HK-2 (cell line): ENCODE data around the gene CDH4.

Experiments
- DNase-seq: peaks from one replicate; pipeline ENCODE4 v3.0.0-alpha.2; 2018; ENCODE audit not compliant: unreplicated experiment

Gene CDH4

GRCh38 chr20:61355585-61355984, 103.5 kb downstream of the CDH4 start:
- DNase-seq, result no peak

DNA sequence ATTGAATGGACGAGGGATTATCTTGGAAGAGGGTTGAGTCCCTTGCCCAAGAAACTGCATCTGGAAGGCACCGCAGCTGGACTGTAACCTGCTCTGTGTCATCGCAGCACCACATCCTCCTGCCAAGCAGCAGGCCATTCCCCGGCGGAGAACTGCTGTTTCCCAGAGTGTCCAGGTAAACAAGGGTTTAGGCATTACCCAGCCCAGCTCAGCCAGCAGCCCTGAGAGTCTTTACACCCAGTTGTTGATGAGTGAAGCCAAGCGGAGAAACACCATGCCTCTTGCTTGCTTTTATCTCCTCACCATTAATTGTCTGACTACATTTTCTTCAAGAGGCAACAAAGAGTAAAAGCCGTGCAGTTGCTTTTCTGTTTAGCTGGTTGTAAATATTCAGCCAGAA, 104.1 kb downstream of the CDH4 start:
- DNase-seq, result no peak

- DNase-seq, result no peak
Measured at GRCh38 chr20:61357119-61357518, 105.1 kb downstream of the CDH4 start.

GRCh38 chr20:61359254-61359653, 107.2 kb downstream of the CDH4 start:
- DNase-seq, result no peak

GRCh38 chr20:61360296-61360695, 108.2 kb downstream of the CDH4 start:
- no peak for DNase-seq

GRCh38 chr20:61360940-61361339, 108.9 kb downstream of the CDH4 start:
- no peak for DNase-seq

GRCh38 chr20:61361501-61361900, 109.4 kb downstream of the CDH4 start:
- no peak for DNase-seq

DNA sequence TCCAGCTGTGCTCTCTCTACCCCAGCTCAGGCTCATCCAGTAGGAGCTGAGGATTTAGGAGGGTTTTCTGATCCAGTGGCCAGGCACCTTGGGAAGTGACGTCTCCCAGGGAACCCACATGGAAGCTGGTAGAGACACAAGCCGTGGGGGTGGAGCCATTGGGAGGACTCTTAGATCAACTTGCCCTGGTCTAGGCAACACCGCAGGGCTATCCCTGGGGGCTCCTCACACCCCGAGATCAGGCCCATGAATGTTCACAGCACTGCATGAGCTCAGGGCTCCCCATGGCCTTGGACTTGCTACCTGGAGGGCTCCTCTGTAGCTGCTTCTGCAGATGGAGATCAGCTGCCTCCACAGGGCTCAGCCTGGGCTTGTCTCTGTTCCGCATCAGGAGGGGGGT, 112.1 kb downstream of the CDH4 start:
- no peak for DNase-seq

DNA sequence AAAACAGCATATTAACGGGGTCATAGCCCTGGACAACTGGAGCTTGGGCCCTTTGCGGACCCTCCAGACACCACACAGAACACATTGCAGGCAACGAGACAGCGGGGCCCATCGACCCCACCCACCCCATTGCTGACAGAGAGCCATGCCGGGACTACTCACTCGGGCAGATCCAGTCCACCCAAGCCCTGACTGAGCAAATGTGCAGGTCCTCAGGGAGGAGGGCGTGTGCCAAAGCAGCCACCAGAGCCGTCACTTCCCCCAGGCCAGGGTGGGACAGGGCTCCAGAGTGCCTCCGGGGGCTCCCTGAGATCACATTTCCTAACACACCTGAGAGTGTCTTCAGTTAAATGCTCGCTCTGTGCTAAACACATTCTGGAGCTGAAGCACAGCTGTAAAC, 114.9 kb downstream of the CDH4 start:
- no peak for DNase-seq

- DNase-seq, result no peak
Measured at GRCh38 chr20:61369731-61370520, 117.9 kb downstream of the CDH4 start.

DNA sequence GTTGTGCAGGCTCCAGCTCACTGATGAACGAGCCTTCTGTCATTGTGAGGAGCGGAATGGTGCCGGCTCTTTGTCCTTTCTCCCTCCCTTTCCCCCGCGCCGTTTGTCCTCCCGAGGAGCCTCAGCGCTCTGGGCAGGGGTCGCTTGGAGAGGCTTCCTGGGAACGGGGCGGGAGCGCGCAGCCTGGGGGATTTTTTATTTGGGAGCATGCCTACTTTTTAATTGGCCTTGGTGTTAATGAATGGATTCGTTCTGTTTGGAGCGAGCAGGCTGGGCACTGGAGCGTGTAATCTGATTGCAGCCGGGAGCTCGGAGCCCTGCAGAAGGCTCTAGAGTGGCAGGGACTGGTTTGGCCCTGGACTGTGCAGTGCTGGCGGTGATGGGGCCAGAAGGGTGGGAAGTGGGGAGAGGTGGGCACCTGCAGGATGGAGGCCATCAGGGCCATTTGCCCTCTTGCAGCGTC, 118.8 kb downstream of the CDH4 start:
- no peak for DNase-seq

DNA sequence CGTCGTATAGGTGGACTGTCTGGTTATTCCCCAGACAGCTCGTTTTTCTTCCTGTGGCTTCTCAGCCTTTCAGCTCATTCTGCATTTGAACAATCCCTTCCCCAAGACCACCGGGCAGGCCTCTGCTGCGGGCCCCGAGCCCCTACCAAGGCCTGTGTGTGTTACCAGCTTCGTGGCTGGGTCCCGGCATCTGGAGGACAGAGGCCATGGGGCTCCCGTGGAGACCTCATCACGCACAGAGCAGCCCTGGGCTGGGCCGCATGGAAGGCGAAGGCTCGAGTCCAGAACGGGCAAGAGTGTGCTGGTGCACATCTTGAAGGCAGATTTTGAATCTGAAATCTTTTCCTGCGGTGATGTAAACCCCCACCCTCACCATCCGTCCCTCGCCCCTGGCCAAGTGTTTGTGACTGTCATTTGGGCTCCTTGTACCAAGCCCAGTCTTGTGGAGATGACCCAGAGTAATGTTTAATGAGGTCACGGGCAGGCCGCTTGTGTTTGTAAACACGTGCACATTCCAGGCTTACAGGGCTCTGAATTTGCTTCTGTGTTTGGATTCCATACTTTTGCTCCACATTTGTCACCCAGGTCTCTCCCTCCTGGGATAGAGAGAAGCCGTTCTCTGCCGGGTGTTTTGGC, 119.6 kb downstream of the CDH4 start:
- DNase-seq, result no peak

DNA sequence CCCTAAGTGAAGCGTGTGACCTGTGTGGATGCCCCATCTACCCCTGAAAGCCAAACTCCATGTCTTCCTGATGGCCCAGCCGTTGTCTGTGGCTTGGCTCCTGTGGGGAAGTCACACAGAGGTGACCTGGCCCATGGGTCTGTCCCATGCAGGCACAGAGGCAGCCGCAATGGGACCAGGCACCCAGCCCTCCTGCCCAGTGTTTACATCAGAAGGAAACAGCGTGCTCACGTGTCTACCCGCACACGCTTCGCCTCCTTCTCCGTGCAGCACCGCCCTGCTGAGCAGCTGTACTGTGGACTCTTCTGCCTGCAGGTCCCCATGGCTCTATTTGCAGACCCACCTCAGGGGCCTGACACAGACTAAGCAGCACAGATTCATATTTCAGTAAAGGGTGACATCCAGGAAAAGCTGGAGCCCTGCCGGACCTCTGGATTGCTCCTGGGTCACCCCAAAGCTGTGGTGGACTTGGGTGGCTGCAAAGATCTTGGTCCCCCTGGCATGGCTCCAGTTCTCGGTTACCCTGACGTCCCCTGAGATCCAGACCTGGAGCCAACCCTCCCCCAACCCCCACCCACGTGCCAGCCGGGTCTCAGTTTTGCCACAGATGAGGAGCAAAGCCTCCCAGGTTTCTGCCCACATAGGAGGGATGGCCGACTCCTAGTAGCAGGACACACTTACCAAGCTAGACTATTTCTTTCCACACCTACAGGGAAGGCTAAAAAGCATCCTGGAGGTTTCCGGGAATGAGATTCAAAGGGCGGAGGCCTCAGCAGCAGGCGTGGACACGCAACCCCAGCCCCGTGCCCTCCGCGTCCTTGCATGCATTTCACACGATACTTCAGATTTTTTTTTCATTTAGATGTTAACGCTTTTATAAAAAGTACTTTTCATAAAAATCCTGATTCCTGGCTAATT, 120.3 kb downstream of the CDH4 start:
- no peak for DNase-seq

DNA sequence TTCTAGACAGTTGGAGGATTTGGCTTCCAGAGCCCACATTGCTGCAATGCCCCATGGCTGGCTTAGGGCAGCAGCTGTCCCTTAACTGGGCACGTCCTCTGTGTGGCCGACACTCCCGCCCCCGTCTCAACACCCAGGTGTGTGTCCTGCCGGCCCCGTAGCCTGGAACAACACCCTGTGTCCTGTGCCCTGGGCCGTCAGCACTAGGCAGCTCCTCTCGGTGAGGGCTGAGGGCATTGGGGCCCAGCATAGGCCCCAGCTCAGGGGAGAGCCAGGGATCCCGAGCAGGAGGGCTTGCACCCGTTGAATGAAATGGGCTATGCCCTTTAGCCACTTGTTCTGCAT, 121.0 kb downstream of the CDH4 start:
- DNase-seq, result no peak

DNA sequence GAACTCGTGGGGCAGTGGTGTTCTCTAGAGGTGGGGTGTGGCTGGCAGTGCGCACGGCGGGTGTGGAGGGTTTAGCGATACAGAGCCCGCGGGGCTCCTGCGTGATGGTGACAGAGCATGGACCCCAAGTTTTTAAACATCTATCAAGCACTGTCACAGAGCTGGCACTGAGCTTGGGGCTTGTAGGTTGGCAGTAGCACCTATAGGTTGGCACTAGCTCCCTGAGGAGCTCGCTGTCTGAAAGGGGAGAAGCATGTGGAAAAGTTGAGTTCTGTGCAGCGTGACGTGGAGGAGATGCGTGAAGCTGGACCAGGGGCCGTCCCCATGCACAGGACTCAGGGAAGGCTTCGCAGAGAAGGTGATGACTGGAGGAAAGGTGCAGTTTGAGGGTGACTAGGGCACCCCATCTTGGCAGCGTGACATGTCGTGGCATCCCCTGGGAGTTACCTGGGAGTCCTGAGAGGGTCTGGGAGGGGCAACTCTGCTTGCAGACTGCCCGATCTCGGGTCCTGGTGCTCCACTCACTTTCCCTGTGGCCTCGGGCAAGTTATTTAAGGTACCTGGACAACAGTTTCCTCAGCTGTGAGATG, 122.0 kb downstream of the CDH4 start:
- no peak for DNase-seq

DNA sequence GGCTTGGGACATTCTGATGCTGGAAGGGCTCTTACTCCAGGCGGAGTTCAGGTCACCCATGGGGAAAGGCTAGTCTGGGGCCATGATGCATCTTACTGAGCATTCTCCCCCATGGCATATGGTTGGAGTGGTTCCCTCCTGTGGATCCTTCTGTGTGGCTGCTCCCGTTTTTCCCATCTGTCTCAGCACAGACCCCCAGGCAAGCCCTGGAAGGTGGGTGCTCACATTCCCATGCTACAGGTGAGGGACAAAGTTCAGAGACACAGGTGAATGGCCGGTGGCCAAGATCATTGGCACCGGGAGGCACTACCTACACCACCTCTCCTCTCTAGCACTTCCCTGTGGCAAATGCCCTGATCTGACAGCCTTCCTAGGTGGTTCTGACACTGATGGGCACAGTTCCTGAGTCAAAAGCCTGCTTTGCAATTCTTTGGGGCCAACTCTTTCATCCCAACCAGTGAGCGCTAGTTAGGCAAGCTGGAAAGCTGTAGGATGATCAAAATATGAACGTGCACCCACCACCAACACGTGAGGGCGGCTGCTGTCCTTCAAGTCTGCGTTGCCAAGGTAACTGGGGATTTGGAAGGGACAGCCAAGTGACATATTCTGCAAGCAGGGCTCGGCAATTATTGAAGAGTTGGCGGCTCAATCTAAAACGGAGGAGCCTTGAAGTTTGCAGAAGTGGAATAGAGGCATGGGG, 124.6 kb downstream of the CDH4 start:
- no peak for DNase-seq

GRCh38 chr20:61378694-61379355, 126.8 kb downstream of the CDH4 start:
- no peak for DNase-seq

DNA sequence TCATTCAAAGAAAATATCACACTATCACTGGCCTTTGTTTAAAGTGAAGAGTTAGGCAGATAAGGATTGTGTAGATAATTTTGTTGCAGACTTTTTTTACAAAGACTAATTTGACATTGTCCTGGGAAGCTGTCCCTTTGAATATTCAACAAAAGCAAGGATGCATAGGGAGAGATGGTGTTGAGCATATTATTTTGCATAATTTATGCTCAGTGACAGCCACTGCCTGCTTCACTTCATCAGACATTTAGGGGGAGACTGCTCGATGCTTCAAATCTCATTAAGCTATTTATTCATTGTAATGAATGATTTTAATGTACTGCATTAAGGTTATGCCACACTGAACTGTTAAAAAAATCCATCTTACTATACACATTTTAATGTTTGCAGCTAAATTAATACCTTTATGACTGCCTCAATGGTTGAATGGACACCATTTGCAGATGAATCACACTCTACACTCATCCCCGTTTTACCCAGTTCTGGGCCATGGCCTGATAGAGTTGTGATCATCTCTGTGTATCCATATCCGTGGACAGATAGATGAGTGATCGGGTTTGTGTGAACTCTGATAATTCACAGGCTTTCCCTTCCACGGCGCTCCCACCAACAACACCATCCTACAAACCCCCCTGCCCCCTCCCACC, 128.0 kb downstream of the CDH4 start:
- DNase-seq, result no peak

- DNase-seq, result no peak
Measured at GRCh38 chr20:61380545-61380915, 128.5 kb downstream of the CDH4 start.

GRCh38 chr20:61382194-61382593, 130.1 kb downstream of the CDH4 start:
- no peak for DNase-seq

DNA sequence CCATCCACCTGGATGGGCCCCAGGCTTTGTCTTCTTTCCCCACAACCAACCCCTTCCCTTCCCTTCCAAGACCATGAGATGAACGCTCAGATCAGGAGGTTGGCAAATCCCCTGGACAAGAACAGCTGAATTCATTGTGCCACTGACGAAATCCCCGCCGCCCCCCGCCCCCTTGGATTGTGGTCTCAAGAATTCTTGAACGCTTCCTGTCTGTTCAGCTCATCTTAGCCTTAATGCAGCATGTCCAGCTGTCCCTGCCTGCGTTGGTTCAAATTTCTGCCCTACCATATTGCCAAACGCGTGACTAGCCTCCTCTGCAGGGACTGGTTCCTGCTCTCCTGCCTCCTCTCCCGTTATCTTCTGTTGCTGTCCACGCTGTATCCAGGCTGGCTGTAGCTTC, 133.2 kb downstream of the CDH4 start:
- DNase-seq, result no peak
